ENCODE measurements around the gene GNG8.

GNG8 gene

GRCh38 chr19:46635920-46636761 lies at the start of gene GNG8:
TSS of gene GNG8 (minus strand) at chr19:46636202. CDS start at chr19:46634682, 1,520 bp downstream.
- no peak for DNase-seq (ENCODE audit: low read depth)

GRCh38 chr19:46685189-46685588 lies 49.2 kb upstream of the GNG8 start:
- DNase-seq (ENCODE audit: low read depth) = no peak

GRCh38 chr19:46678110-46678732 lies 42.2 kb upstream of the GNG8 start:
- no peak for DNase-seq (ENCODE audit: low read depth)

- DNase-seq (ENCODE audit: low read depth) = no peak
Observed at GRCh38 chr19:46674416-46675178, 38.6 kb upstream of the GNG8 start.

- no peak for DNase-seq (ENCODE audit: low read depth)
Observed at GRCh38 chr19:46670813-46671212, 34.8 kb upstream of the GNG8 start.

GRCh38 chr19:46668662-46669061 lies 32.7 kb upstream of the GNG8 start:
- DNase-seq (ENCODE audit: low read depth) = no peak

- no peak for DNase-seq (ENCODE audit: low read depth)
Observed at GRCh38 chr19:46665072-46665471, 29.1 kb upstream of the GNG8 start.

- DNase-seq (ENCODE audit: low read depth) = no peak
Observed at GRCh38 chr19:46661735-46662592, 26.0 kb upstream of the GNG8 start.

- DNase-seq (ENCODE audit: low read depth) = peak; percentile 100
Observed at GRCh38 chr19:46661020-46661731, 25.2 kb upstream of the GNG8 start, which contains the start of gene DACT3. TSS of gene DACT3 (minus strand) at chr19:46661182. CDS start at chr19:46661064, 118 bp downstream.

GRCh38 chr19:46660551-46661019 lies 24.6 kb upstream of the GNG8 start:
- no peak for DNase-seq (ENCODE audit: low read depth)

GRCh38 chr19:46660008-46660517 lies 24.1 kb upstream of the GNG8 start:
- DNase-seq (ENCODE audit: low read depth) = no peak

GRCh38 chr19:46659151-46660007 lies 23.4 kb upstream of the GNG8 start:
- no peak for DNase-seq (ENCODE audit: low read depth)

- DNase-seq (ENCODE audit: low read depth) = no peak
Observed at GRCh38 chr19:46656541-46656940, 20.5 kb upstream of the GNG8 start.

- no peak for DNase-seq (ENCODE audit: low read depth)
Observed at GRCh38 chr19:46654621-46655152, 18.7 kb upstream of the GNG8 start.

- DNase-seq (ENCODE audit: low read depth) = no peak
Observed at GRCh38 chr19:46650445-46650844, 14.4 kb upstream of the GNG8 start.

- DNase-seq (ENCODE audit: low read depth) = no peak
Observed at GRCh38 chr19:46648961-46649960, 13.3 kb upstream of the GNG8 start.

- DNase-seq (ENCODE audit: low read depth) = no peak
Observed at GRCh38 chr19:46648060-46648960, 12.3 kb upstream of the GNG8 start.

All from CMK (cell line).